ENCODE measurements around the gene OR2S2.
"Not testable (repeated sequence)": the region's sequence is repeated elsewhere in the genome, so short reads cannot be mapped to it uniquely, and the experiment has no call there.

Gene OR2S2

GRCh38 chr9:35958104-35958837 lies at the start of gene OR2S2:
TSS of gene OR2S2 (minus strand) at chr9:35958154. CDS start at chr9:35958098, 56 bp downstream.
- H3K27ac ChIP-seq (ENCODE audit: low read depth, low read length): no peak within 1 kb of the TSS
- no peaks in the 10 kb centered on the region for H3K4me1 ChIP-seq (ENCODE audit: control insufficient read depth, insufficient read depth, low read length)
- no peak within 1 kb of the TSS for H3K9ac ChIP-seq (ENCODE audit: low read depth, low read length)
- H3K27me3 ChIP-seq (ENCODE audit: control insufficient read depth, insufficient read depth, low read length): no peaks in the 10 kb centered on the region; the same call in none of the 2 replicates
- H3K4me3 ChIP-seq (ENCODE audit: low read depth, low read length): no peak within 1 kb of the TSS
- no peaks in the 10 kb centered on the region for H3K36me3 ChIP-seq (ENCODE audit: control insufficient read depth, insufficient read depth, low read length)
- no peaks in the 10 kb centered on the region for H3K9me3 ChIP-seq (ENCODE audit: control insufficient read depth, insufficient read depth, low read length)

GRCh38 chr9:36007316-36007708 lies 49.4 kb upstream of the OR2S2 start:
- Histone ChIP-seq H3K4me1 (ENCODE audit: control insufficient read depth, insufficient read depth, low read length) (no peaks in the 10 kb centered on the region), H3K9me3 (ENCODE audit: control insufficient read depth, insufficient read depth, low read length) (peaks cover 4% of the 10 kb centered on the region; the same call in 1 of the 2 replicates), H3K36me3 (ENCODE audit: control insufficient read depth, insufficient read depth, low read length) (no peaks in the 10 kb centered on the region), H3K4me3 (ENCODE audit: low read depth, low read length) (no peak overlapping the region), H3K9ac (ENCODE audit: low read depth, low read length) (no peak overlapping the region), H3K27ac (ENCODE audit: low read depth, low read length) (no peak overlapping the region), H3K27me3 (ENCODE audit: control insufficient read depth, insufficient read depth, low read length) (peaks cover 19% of the 10 kb centered on the region)

GRCh38 chr9:36006549-36007315 lies 48.8 kb upstream of the OR2S2 start:
- Histone ChIP-seq H3K36me3 (ENCODE audit: control insufficient read depth, insufficient read depth, low read length) (no peaks in the 10 kb centered on the region), H3K4me1 (ENCODE audit: control insufficient read depth, insufficient read depth, low read length) (no peaks in the 10 kb centered on the region), H3K9ac (ENCODE audit: low read depth, low read length) (no peak overlapping the region), H3K27me3 (ENCODE audit: control insufficient read depth, insufficient read depth, low read length) (peaks cover 19% of the 10 kb centered on the region), H3K4me3 (ENCODE audit: low read depth, low read length) (no peak overlapping the region), H3K27ac (ENCODE audit: low read depth, low read length) (no peak overlapping the region), H3K9me3 (ENCODE audit: control insufficient read depth, insufficient read depth, low read length) (peaks cover 4% of the 10 kb centered on the region; the same call in 1 of the 2 replicates)

GRCh38 chr9:36005891-36006290 lies 47.9 kb upstream of the OR2S2 start:
- Histone ChIP-seq H3K27me3 (ENCODE audit: control insufficient read depth, insufficient read depth, low read length) (peaks cover 19% of the 10 kb centered on the region), H3K4me1 (ENCODE audit: control insufficient read depth, insufficient read depth, low read length) (no peaks in the 10 kb centered on the region), H3K27ac (ENCODE audit: low read depth, low read length) (no peak overlapping the region), H3K9ac (ENCODE audit: low read depth, low read length) (no peak overlapping the region), H3K4me3 (ENCODE audit: low read depth, low read length) (no peak overlapping the region), H3K36me3 (ENCODE audit: control insufficient read depth, insufficient read depth, low read length) (no peaks in the 10 kb centered on the region), H3K9me3 (ENCODE audit: control insufficient read depth, insufficient read depth, low read length) (peaks cover 4% of the 10 kb centered on the region; the same call in 1 of the 2 replicates)

- H3K9ac ChIP-seq (ENCODE audit: low read depth, low read length): no peak overlapping the region
- H3K4me1 ChIP-seq (ENCODE audit: control insufficient read depth, insufficient read depth, low read length): no peaks in the 10 kb centered on the region
- no peaks in the 10 kb centered on the region for H3K27me3 ChIP-seq (ENCODE audit: control insufficient read depth, insufficient read depth, low read length)
- peaks cover 7% of the 10 kb centered on the region; the same call in 1 of the 2 replicates for H3K9me3 ChIP-seq (ENCODE audit: control insufficient read depth, insufficient read depth, low read length)
- no peak overlapping the region for H3K4me3 ChIP-seq (ENCODE audit: low read depth, low read length)
- no peak overlapping the region for H3K27ac ChIP-seq (ENCODE audit: low read depth, low read length)
- H3K36me3 ChIP-seq (ENCODE audit: control insufficient read depth, insufficient read depth, low read length): no peaks in the 10 kb centered on the region
Measured at GRCh38 chr9:35998333-35998732, 40.4 kb upstream of the OR2S2 start.

- not testable (repeated sequence) for H3K27ac ChIP-seq (ENCODE audit: low read depth, low read length); H3K9me3 ChIP-seq (ENCODE audit: control insufficient read depth, insufficient read depth, low read length); H3K36me3 ChIP-seq (ENCODE audit: control insufficient read depth, insufficient read depth, low read length); H3K4me3 ChIP-seq (ENCODE audit: low read depth, low read length); H3K27me3 ChIP-seq (ENCODE audit: control insufficient read depth, insufficient read depth, low read length); H3K4me1 ChIP-seq (ENCODE audit: control insufficient read depth, insufficient read depth, low read length); H3K9ac ChIP-seq (ENCODE audit: low read depth, low read length)
Measured at GRCh38 chr9:35997016-35997415, 39.1 kb upstream of the OR2S2 start.

- Histone ChIP-seq H3K4me3 (ENCODE audit: low read depth, low read length) (no peak overlapping the region), H3K9me3 (ENCODE audit: control insufficient read depth, insufficient read depth, low read length) (peaks cover 7% of the 10 kb centered on the region; the same call in 1 of the 2 replicates), H3K27ac (ENCODE audit: low read depth, low read length) (no peak overlapping the region), H3K4me1 (ENCODE audit: control insufficient read depth, insufficient read depth, low read length) (no peaks in the 10 kb centered on the region), H3K36me3 (ENCODE audit: control insufficient read depth, insufficient read depth, low read length) (no peaks in the 10 kb centered on the region), H3K27me3 (ENCODE audit: control insufficient read depth, insufficient read depth, low read length) (no peaks in the 10 kb centered on the region), H3K9ac (ENCODE audit: low read depth, low read length) (no peak overlapping the region)
Measured at GRCh38 chr9:35996358-35996970, 38.5 kb upstream of the OR2S2 start.

- Histone ChIP-seq H3K9ac (ENCODE audit: low read depth, low read length) (no peak overlapping the region), H3K27ac (ENCODE audit: low read depth, low read length) (no peak overlapping the region), H3K27me3 (ENCODE audit: control insufficient read depth, insufficient read depth, low read length) (no peaks in the 10 kb centered on the region), H3K36me3 (ENCODE audit: control insufficient read depth, insufficient read depth, low read length) (no peaks in the 10 kb centered on the region), H3K9me3 (ENCODE audit: control insufficient read depth, insufficient read depth, low read length) (peaks cover 7% of the 10 kb centered on the region; the same call in 1 of the 2 replicates), H3K4me1 (ENCODE audit: control insufficient read depth, insufficient read depth, low read length) (no peaks in the 10 kb centered on the region), H3K4me3 (ENCODE audit: low read depth, low read length) (no peak overlapping the region)
Measured at GRCh38 chr9:35994959-35995358, 37.0 kb upstream of the OR2S2 start.

- peaks cover 7% of the 10 kb centered on the region; the same call in 1 of the 2 replicates for H3K9me3 ChIP-seq (ENCODE audit: control insufficient read depth, insufficient read depth, low read length)
- H3K36me3 ChIP-seq (ENCODE audit: control insufficient read depth, insufficient read depth, low read length): no peaks in the 10 kb centered on the region
- no peak overlapping the region for H3K27ac ChIP-seq (ENCODE audit: low read depth, low read length)
- no peak overlapping the region for H3K4me3 ChIP-seq (ENCODE audit: low read depth, low read length)
- no peaks in the 10 kb centered on the region for H3K4me1 ChIP-seq (ENCODE audit: control insufficient read depth, insufficient read depth, low read length)
- no peaks in the 10 kb centered on the region for H3K27me3 ChIP-seq (ENCODE audit: control insufficient read depth, insufficient read depth, low read length)
- H3K9ac ChIP-seq (ENCODE audit: low read depth, low read length): no peak overlapping the region
Measured at GRCh38 chr9:35993976-35994720, 36.2 kb upstream of the OR2S2 start.

GRCh38 chr9:35993136-35993535 lies 35.2 kb upstream of the OR2S2 start:
- not testable (repeated sequence) for H3K4me3 ChIP-seq (ENCODE audit: low read depth, low read length); H3K9me3 ChIP-seq (ENCODE audit: control insufficient read depth, insufficient read depth, low read length); H3K9ac ChIP-seq (ENCODE audit: low read depth, low read length); H3K36me3 ChIP-seq (ENCODE audit: control insufficient read depth, insufficient read depth, low read length); H3K27me3 ChIP-seq (ENCODE audit: control insufficient read depth, insufficient read depth, low read length); H3K27ac ChIP-seq (ENCODE audit: low read depth, low read length); H3K4me1 ChIP-seq (ENCODE audit: control insufficient read depth, insufficient read depth, low read length)
